ENCODE measurements around the gene TBCK. TPM values are rescaled to one million over a fixed set of nuclear protein-coding genes. Genes with fewer than 3 reads are reported as not detected.
A peak's percentile ranks its signal among the peaks of the same experiment; 100 is the strongest.

The TBCK gene
- polyA plus RNA-seq, 1 of the 3 experiments (the other 2 are of a cell fraction) = 14.6 TPM

DNA sequence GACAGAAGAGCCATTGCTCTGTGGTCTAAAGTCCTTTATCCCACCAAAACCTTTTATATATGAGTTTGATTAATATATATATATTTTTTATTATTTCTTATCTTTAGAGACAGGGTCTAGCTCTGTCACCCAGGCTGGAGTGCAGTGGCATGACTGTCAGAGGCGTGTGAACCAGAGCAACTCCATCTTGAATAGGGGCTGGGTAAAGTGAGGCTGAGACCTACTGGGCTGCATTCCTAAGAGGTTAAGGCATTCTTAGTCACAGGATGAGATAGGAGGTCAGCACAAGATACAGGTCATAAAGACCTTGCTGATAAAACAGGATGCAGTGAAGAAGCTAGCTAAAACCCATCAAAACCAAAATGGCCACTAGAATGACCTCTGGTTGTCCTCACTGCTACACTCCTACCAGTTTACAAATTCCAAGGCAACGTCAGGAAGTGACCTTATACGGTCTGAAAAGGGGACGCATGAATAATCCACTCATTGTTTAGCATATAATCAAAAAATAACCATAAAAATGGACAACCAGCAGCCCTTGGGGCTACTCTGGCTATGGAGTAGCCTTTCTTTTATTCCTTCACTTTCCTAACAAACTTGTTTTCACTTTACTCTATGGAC lies 10.5 kb downstream of the TBCK start:
- Histone ChIP-seq H3K36me3 (replicated peaks in 1 of 2; ENCODE audit: control insufficient read depth in 1 of 2, insufficient read depth in 2 of 2, low read length in 1 of 2) (peaks cover 23 to 33% of the 10 kb centered on the region in 2 experiments), H3K27me3 (ENCODE audit: insufficient read depth) (no peaks in the 10 kb centered on the region), H3F3A (replicated peaks; ENCODE audit: insufficient read depth) (peaks cover 8% of the 10 kb centered on the region), H3K4me2 (no peak overlapping the region), H3K27ac (ENCODE audit: low read depth in 2 of 2, low read length in 1 of 2) (no peak overlapping the region), H3K9me2 (no peaks in the 10 kb centered on the region), H3K9ac (no peak overlapping the region), H3K4me3 (ENCODE audit: low read depth in 2 of 2, low read length in 1 of 2) (no peak overlapping the region), H3K4me1 (ENCODE audit: control insufficient read depth in 1 of 2, insufficient read depth in 2 of 2, low read depth in 1 of 2, low read length in 1 of 2) (peaks cover 0 to 8% of the 10 kb centered on the region in 2 experiments; a peak in 3 of 4 replicates), H3K9me3 (no peaks in the 10 kb centered on the region), H2AFZ (ENCODE audit: low read depth) (no peak overlapping the region), H4K20me1 (ENCODE audit: insufficient read depth) (no peaks in the 10 kb centered on the region), H3K79me2 (ENCODE audit: insufficient read depth) (peaks cover 24% of the 10 kb centered on the region)
- ChIA-PET POLR2A (no interaction called here), CTCF (no interaction called here)
- TF ChIP-seq, protein P1, sequence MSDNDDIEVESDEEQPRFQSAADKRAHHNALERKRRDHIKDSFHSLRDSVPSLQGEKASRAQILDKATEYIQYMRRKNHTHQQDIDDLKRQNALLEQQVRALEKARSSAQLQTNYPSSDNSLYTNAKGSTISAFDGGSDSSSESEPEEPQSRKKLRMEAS (IDR thresholded peaks at IDR 0.05; ENCODE audit: low read depth) = no peak
- TF ChIP-seq RCOR1 (IDR thresholded peaks at IDR 0.05; ENCODE audit: low read length) (no peak), MXI1 (IDR thresholded peaks at IDR 0.05; ENCODE audit: low read depth, low read length) (no peak), FOSL2 (IDR thresholded peaks at IDR 0.05; ENCODE audit: borderline replicate concordance, low read depth) (no peak), FOXM1 (IDR thresholded peaks at IDR 0.05; ENCODE audit: low read depth) (no peak), EP300 (IDR thresholded peaks at IDR 0.05; ENCODE audit: borderline replicate concordance in 1 of 2, low read depth in 1 of 2, low read length in 1 of 2) (no peak), EZH2phosphoT487 (IDR thresholded peaks at IDR 0.05; ENCODE audit: borderline replicate concordance, low read depth) (no peak), SIN3A (IDR thresholded peaks at IDR 0.05; ENCODE audit: borderline replicate concordance, low read depth, low read length) (no peak)
- TF ChIP-seq, protein P2, sequence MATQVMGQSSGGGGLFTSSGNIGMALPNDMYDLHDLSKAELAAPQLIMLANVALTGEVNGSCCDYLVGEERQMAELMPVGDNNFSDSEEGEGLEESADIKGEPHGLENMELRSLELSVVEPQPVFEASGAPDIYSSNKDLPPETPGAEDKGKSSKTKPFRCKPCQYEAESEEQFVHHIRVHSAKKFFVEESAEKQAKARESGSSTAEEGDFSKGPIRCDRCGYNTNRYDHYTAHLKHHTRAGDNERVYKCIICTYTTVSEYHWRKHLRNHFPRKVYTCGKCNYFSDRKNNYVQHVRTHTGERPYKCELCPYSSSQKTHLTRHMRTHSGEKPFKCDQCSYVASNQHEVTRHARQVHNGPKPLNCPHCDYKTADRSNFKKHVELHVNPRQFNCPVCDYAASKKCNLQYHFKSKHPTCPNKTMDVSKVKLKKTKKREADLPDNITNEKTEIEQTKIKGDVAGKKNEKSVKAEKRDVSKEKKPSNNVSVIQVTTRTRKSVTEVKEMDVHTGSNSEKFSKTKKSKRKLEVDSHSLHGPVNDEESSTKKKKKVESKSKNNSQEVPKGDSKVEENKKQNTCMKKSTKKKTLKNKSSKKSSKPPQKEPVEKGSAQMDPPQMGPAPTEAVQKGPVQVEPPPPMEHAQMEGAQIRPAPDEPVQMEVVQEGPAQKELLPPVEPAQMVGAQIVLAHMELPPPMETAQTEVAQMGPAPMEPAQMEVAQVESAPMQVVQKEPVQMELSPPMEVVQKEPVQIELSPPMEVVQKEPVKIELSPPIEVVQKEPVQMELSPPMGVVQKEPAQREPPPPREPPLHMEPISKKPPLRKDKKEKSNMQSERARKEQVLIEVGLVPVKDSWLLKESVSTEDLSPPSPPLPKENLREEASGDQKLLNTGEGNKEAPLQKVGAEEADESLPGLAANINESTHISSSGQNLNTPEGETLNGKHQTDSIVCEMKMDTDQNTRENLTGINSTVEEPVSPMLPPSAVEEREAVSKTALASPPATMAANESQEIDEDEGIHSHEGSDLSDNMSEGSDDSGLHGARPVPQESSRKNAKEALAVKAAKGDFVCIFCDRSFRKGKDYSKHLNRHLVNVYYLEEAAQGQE (IDR thresholded peaks at IDR 0.05; ENCODE audit: low read depth, low read length) = no peak
- TF ChIP-seq, protein P3, sequence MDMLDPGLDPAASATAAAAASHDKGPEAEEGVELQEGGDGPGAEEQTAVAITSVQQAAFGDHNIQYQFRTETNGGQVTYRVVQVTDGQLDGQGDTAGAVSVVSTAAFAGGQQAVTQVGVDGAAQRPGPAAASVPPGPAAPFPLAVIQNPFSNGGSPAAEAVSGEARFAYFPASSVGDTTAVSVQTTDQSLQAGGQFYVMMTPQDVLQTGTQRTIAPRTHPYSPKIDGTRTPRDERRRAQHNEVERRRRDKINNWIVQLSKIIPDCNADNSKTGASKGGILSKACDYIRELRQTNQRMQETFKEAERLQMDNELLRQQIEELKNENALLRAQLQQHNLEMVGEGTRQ (IDR thresholded peaks at IDR 0.05; ENCODE audit: borderline replicate concordance, low read depth, low read length) = no peak
- 93% methylated on average over 4 of the region's 4 CpGs for WGBS (ENCODE audit: low lambda C conversion rate)
- no peak for DNase-seq

DNA sequence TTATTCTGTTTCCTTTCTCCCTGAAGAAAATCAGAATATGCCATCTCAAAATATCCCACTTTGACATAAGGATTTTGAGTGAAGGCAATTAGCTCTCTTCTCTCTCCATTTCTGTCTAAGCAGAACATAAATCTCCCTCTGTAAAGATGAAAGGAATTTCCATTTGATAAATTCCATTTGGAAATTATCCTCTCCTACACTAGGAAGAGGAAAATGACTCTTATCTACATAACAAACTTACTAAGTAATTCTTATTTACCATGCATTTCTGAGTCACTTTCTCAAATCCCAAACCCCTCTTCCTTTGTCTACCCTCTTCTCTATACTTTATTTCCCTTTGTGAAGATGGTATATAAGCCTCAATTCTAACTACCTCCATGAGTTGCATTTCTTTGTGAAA lies 11.4 kb downstream of the TBCK start:
- no peak for DNase-seq
- Histone ChIP-seq H4K20me1 (ENCODE audit: insufficient read depth) (no peaks in the 10 kb centered on the region), H3K9me3 (no peaks in the 10 kb centered on the region), H3K79me2 (ENCODE audit: insufficient read depth) (peaks cover 15% of the 10 kb centered on the region; the same call in 1 of the 2 replicates), H3K27ac (ENCODE audit: low read depth in 2 of 2, low read length in 1 of 2) (peak overlapping the region in 1 of 2 experiments; percentile 2; a peak in 1 of 4 replicates), H3K9ac (no peak overlapping the region), H3K4me3 (ENCODE audit: low read depth in 2 of 2, low read length in 1 of 2) (no peak overlapping the region), H3K36me3 (replicated peaks in 1 of 2; ENCODE audit: control insufficient read depth in 1 of 2, insufficient read depth in 2 of 2, low read length in 1 of 2) (peaks cover 31 to 38% of the 10 kb centered on the region in 2 experiments), H2AFZ (ENCODE audit: low read depth) (peak overlapping the region; percentile 26; the same call in 1 of the 2 replicates), H3K9me2 (no peaks in the 10 kb centered on the region), H3K27me3 (ENCODE audit: insufficient read depth) (no peaks in the 10 kb centered on the region), H3F3A (replicated peaks; ENCODE audit: insufficient read depth) (peaks cover 8% of the 10 kb centered on the region), H3K4me2 (no peak overlapping the region), H3K4me1 (ENCODE audit: control insufficient read depth in 1 of 2, insufficient read depth in 2 of 2, low read depth in 1 of 2, low read length in 1 of 2) (peaks cover 0 to 8% of the 10 kb centered on the region in 2 experiments; a peak in 3 of 4 replicates)
- ChIA-PET CTCF (interaction anchor here (0.8 to 1.1 kb wide), 2 partner anchors 9 to 24 kb away, joined by 3 read pairs; no protein-coding TSS in a partner anchor), POLR2A (interaction anchor here (0.6 kb wide), 1 partner anchor 9 kb away, joined by 4 read pairs; no protein-coding TSS in a partner anchor)
- TF ChIP-seq, protein P2 (IDR thresholded peaks at IDR 0.05; ENCODE audit: low read depth, low read length) = no peak
- TF ChIP-seq GATA2 (CRISPR knock-in tag; IDR thresholded peaks at IDR 0.05) (no peak), POLR2AphosphoS5 (IDR thresholded peaks at IDR 0.05; ENCODE audit: low read depth, low read length) (no peak), CHD2 (IDR thresholded peaks at IDR 0.05; ENCODE audit: low read length, partially characterized antibody) (no peak), JUND (IDR thresholded peaks at IDR 0.05) (no peak)
- TF ChIP-seq, protein P3 (IDR thresholded peaks at IDR 0.05; ENCODE audit: borderline replicate concordance, low read depth, low read length) = no peak

Data from SK-N-SH (cell line).